HepG2 (cell line): Measurements from ENCODE around the gene TATDN3. TPM values are rescaled to one million over a fixed set of nuclear protein-coding genes. Genes with fewer than 3 reads are reported as not detected.

Source experiments
- ATF6 ChIP-seq: sonication (generic); formaldehyde crosslinking; conservative IDR thresholded peaks from 2 replicates; pipeline ENCODE4 v1.4.0; 2020; ENCODE audit warnings: missing genetic modification reagents
- E2F1 ChIP-seq: sonication (generic); formaldehyde crosslinking; IDR thresholded peaks from 2 replicates; pipeline ENCODE4 v1.5.0; 2020; ENCODE audit warnings: missing genetic modification reagents
- HCFC1 ChIP-seq: fragments of 150-350 bp; IDR thresholded peaks from 2 replicates; pipeline ENCODE4 v1.6.1; 2014; ENCODE audit warnings: low read depth, low read length
- HNF4A ChIP-seq: sonication (generic); formaldehyde crosslinking; IDR thresholded peaks from 2 replicates; pipeline ENCODE4 v1.4.0; 2020; ENCODE audit warnings: missing genetic modification reagents
- PAX8 ChIP-seq: sonication (generic); formaldehyde crosslinking; IDR thresholded peaks from 2 replicates; pipeline ENCODE4 v1.8.0; 2022; ENCODE audit warnings: mild to moderate bottlenecking, missing genetic modification reagents, borderline replicate concordance
- PHF5A ChIP-seq: IDR thresholded peaks from one replicate; pipeline ENCODE4 v1.6.1; 2018; ENCODE audit warnings: low read depth, missing genetic modification reagents; ENCODE audit not compliant: unreplicated experiment
- PHF8 ChIP-seq: sonication (generic); formaldehyde crosslinking; IDR thresholded peaks from 2 replicates; pipeline ENCODE4 v1.5.0; 2020; ENCODE audit warnings: missing genetic modification reagents
- SMARCE1 ChIP-seq: fragments of 450-650 bp; IDR thresholded peaks from 2 replicates; pipeline ENCODE4 v1.6.1; 2017; ENCODE audit warnings: borderline replicate concordance
- SOX6 ChIP-seq, 2 experiments: fragments of 450-650 bp in 1 of 2; sonication (generic) in 1 of 2; formaldehyde crosslinking in 1 of 2; IDR thresholded peaks; 2 replicates each; pipeline versions ENCODE4 v1.4.0 to v1.6.1; 2017 to 2020; ENCODE audit warnings: antibody characterized with exemption in 1 of 2, mild to moderate bottlenecking in 1 of 2, missing genetic modification reagents in 1 of 2
- STAT5B ChIP-seq: sonication (generic); formaldehyde crosslinking; IDR thresholded peaks from 2 replicates; pipeline ENCODE4 v1.4.0; 2020; ENCODE audit warnings: missing genetic modification reagents
- YEATS4 ChIP-seq: sonication (generic); formaldehyde crosslinking; IDR thresholded peaks from 2 replicates; pipeline ENCODE4 v1.4.0; 2020; ENCODE audit warnings: missing genetic modification reagents, borderline replicate concordance
- ZFP90 ChIP-seq: sonication (generic); formaldehyde crosslinking; IDR thresholded peaks from 2 replicates; pipeline ENCODE4 v1.8.0; 2022; ENCODE audit warnings: missing genetic modification reagents, mild to moderate bottlenecking, inconsistent platforms, borderline replicate concordance
- ZNF34 ChIP-seq: sonication (generic); formaldehyde crosslinking; IDR thresholded peaks from 2 replicates; pipeline ENCODE4 v1.4.0; 2020; ENCODE audit warnings: mild to moderate bottlenecking, missing genetic modification reagents, borderline replicate concordance
- ZNF468 ChIP-seq: sonication (generic); formaldehyde crosslinking; IDR thresholded peaks from 2 replicates; pipeline ENCODE4 v1.8.0; 2022; ENCODE audit warnings: mild to moderate bottlenecking, moderate library complexity, missing genetic modification reagents
- ZNF530 ChIP-seq: sonication (generic); formaldehyde crosslinking; IDR thresholded peaks from 2 replicates; pipeline ENCODE4 v1.5.0; 2020; ENCODE audit warnings: low read depth, mild to moderate bottlenecking, missing genetic modification reagents
- ZNF569 ChIP-seq: sonication (generic); formaldehyde crosslinking; IDR thresholded peaks from 2 replicates; pipeline ENCODE4 v1.5.0; 2020; ENCODE audit warnings: mild to moderate bottlenecking, missing genetic modification reagents, moderate library complexity, borderline replicate concordance
- polyA plus RNA-seq, 8 experiments: library from polyadenylated mRNA; depleted of rRNA in 3 of 8; stranded (reverse) in 7 of 8; unstranded in 1 of 8; fragments of >200 nt; fragmentation: Illumina TruSeq in 4 of 8; extraction: Trizol in 4 of 8; gene quantifications; 2 replicates each; pipeline versions ENCODE4 v1.2.1 to v1.2.3, GENCODE V29; 2011 to 2016; ENCODE audit warnings: low read depth in 4 of 8, missing spikeins in 1 of 8, mixed read lengths in 1 of 8; ENCODE audit not compliant: insufficient read depth in 1 of 8
- total RNA-seq, 5 experiments: library from RNA; depleted of rRNA; stranded (reverse); fragments of >200 nt; fragmentation: Illumina TruSeq; extraction: Trizol; gene quantifications; 2 replicates each; pipeline ENCODE4 v1.2.3, GENCODE V29; 2016; ENCODE audit warnings: low read depth in 1 of 5
- TF ChIP-seq, protein P1 (sequence below): sonication (generic); formaldehyde crosslinking; IDR thresholded peaks from 2 replicates; pipeline ENCODE4 v1.5.1; 2020; ENCODE audit warnings: mild to moderate bottlenecking, moderate library complexity, missing genetic modification reagents
- TF ChIP-seq, protein P2 (sequence below): IDR thresholded peaks from 2 replicates; pipeline ENCODE4 v1.4.0; 2020; ENCODE audit warnings: mild to moderate bottlenecking, missing genetic modification reagents

TATDN3 gene
- total and polyA plus RNA-seq, 2 of the 13 experiments (the other 11 are each of a cell fraction or from before 2014, with no cell fraction given) = 7.3 to 8.6 TPM

DNA sequence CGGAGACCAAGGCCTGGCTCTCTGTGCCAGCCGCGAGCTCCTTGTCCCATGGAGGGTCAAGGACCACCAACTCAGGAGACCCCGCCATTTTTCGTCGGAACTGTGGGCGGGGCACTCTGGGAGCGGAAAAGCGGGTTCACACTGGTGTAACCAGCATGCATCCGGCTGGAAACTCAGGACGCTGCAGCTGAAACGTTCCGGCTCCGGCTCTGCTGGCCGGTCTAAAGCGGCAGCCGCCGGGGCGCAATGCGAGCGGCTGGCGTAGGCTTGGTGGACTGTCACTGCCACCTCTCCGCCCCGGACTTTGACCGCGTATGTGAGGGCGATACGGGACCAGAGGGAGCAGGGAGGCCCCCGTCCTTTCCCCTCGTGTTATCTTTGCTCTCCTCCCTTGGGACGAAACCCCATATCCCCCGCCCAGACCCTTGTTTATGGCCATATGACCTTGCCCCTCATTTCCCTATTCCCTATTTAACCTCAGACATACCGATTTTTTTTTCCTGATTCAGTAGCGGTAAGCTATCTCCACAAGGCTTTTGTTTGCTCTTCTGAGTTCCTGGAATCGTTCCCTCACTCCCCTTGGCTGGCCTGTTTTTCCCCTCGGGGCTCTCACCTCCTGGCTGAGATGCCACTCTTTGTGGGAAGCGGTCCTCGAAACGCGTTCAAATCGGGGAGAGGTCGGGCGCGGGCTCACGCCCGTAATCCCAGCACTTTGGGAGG is at the start of gene TATDN3, which contains the start of gene NSL1 (continued):
- peak; percentile 97 for TF ChIP-seq ATF6 (CRISPR knock-in tag)
- TF ChIP-seq, protein P1, sequence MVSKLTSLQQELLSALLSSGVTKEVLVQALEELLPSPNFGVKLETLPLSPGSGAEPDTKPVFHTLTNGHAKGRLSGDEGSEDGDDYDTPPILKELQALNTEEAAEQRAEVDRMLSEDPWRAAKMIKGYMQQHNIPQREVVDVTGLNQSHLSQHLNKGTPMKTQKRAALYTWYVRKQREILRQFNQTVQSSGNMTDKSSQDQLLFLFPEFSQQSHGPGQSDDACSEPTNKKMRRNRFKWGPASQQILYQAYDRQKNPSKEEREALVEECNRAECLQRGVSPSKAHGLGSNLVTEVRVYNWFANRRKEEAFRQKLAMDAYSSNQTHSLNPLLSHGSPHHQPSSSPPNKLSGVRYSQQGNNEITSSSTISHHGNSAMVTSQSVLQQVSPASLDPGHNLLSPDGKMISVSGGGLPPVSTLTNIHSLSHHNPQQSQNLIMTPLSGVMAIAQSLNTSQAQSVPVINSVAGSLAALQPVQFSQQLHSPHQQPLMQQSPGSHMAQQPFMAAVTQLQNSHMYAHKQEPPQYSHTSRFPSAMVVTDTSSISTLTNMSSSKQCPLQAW (CRISPR knock-in tag) = peak; percentile 66
- no peak for TF ChIP-seq SOX6 (IDR thresholded peaks at IDR 0.05)
- TF ChIP-seq SOX6 (CRISPR knock-in tag; IDR thresholded peaks at IDR 0.05) = peak; percentile 93
- TF ChIP-seq ZFP90 (CRISPR knock-in tag) = peak; percentile 84; the same call in 1 of the 2 replicates
- TF ChIP-seq HCFC1 = peak; percentile 80
- TF ChIP-seq PAX8 (CRISPR knock-in tag) = peak; percentile 98; the same call in 1 of the 2 replicates
- TF ChIP-seq ZNF34 (CRISPR knock-in tag) = peak; percentile 98
- TF ChIP-seq SMARCE1 = no peak
- TF ChIP-seq, protein P2, sequence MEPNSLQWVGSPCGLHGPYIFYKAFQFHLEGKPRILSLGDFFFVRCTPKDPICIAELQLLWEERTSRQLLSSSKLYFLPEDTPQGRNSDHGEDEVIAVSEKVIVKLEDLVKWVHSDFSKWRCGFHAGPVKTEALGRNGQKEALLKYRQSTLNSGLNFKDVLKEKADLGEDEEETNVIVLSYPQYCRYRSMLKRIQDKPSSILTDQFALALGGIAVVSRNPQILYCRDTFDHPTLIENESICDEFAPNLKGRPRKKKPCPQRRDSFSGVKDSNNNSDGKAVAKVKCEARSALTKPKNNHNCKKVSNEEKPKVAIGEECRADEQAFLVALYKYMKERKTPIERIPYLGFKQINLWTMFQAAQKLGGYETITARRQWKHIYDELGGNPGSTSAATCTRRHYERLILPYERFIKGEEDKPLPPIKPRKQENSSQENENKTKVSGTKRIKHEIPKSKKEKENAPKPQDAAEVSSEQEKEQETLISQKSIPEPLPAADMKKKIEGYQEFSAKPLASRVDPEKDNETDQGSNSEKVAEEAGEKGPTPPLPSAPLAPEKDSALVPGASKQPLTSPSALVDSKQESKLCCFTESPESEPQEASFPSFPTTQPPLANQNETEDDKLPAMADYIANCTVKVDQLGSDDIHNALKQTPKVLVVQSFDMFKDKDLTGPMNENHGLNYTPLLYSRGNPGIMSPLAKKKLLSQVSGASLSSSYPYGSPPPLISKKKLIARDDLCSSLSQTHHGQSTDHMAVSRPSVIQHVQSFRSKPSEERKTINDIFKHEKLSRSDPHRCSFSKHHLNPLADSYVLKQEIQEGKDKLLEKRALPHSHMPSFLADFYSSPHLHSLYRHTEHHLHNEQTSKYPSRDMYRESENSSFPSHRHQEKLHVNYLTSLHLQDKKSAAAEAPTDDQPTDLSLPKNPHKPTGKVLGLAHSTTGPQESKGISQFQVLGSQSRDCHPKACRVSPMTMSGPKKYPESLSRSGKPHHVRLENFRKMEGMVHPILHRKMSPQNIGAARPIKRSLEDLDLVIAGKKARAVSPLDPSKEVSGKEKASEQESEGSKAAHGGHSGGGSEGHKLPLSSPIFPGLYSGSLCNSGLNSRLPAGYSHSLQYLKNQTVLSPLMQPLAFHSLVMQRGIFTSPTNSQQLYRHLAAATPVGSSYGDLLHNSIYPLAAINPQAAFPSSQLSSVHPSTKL (CRISPR knock-in tag) = peak; percentile 88
- peak; percentile 80 for TF ChIP-seq E2F1
- TF ChIP-seq PHF8 (CRISPR knock-in tag) = peak; percentile 90
- peak; percentile 98 for TF ChIP-seq HNF4A (CRISPR knock-in tag)
- TF ChIP-seq YEATS4 (CRISPR knock-in tag) = peak; percentile 96
- peak; percentile 86 for TF ChIP-seq STAT5B
- peak; percentile 92 for TF ChIP-seq PHF5A (CRISPR knock-in tag)
- TF ChIP-seq ZNF468 (CRISPR knock-in tag) = 0 out of 2 replicates have a peak, but pooled peaks have one; percentile 27
- no peak for TF ChIP-seq ZNF530
- no peak for TF ChIP-seq ZNF569 (CRISPR knock-in tag)
